ENCODE measurements around the gene AMPD2.

The AMPD2 gene

GRCh38 chr1:109613361-109614147 is 6.1 kb upstream of the AMPD2 start:
- no peak for ATAC-seq
- no peak for TF ChIP-seq SNAI2 (CRISPR knock-in tag; IDR thresholded peaks at IDR 0.05)
- no peak for TF ChIP-seq TCF4 (CRISPR knock-in tag; IDR thresholded peaks at IDR 0.05; ENCODE audit: borderline replicate concordance)
- no peak for TF ChIP-seq TOX (CRISPR knock-in tag; IDR thresholded peaks at IDR 0.05; ENCODE audit: borderline replicate concordance)
- no peak for TF ChIP-seq ZC3H10 (CRISPR knock-in tag; IDR thresholded peaks at IDR 0.05)
- TF ChIP-seq, protein P1, sequence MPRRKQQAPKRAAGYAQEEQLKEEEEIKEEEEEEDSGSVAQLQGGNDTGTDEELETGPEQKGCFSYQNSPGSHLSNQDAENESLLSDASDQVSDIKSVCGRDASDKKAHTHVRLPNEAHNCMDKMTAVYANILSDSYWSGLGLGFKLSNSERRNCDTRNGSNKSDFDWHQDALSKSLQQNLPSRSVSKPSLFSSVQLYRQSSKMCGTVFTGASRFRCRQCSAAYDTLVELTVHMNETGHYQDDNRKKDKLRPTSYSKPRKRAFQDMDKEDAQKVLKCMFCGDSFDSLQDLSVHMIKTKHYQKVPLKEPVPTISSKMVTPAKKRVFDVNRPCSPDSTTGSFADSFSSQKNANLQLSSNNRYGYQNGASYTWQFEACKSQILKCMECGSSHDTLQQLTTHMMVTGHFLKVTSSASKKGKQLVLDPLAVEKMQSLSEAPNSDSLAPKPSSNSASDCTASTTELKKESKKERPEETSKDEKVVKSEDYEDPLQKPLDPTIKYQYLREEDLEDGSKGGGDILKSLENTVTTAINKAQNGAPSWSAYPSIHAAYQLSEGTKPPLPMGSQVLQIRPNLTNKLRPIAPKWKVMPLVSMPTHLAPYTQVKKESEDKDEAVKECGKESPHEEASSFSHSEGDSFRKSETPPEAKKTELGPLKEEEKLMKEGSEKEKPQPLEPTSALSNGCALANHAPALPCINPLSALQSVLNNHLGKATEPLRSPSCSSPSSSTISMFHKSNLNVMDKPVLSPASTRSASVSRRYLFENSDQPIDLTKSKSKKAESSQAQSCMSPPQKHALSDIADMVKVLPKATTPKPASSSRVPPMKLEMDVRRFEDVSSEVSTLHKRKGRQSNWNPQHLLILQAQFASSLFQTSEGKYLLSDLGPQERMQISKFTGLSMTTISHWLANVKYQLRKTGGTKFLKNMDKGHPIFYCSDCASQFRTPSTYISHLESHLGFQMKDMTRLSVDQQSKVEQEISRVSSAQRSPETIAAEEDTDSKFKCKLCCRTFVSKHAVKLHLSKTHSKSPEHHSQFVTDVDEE (CRISPR knock-in tag; IDR thresholded peaks at IDR 0.05) = no peak
- TF ChIP-seq ZFP3 (CRISPR knock-in tag; IDR thresholded peaks at IDR 0.05) = no peak
- TF ChIP-seq, protein P2, sequence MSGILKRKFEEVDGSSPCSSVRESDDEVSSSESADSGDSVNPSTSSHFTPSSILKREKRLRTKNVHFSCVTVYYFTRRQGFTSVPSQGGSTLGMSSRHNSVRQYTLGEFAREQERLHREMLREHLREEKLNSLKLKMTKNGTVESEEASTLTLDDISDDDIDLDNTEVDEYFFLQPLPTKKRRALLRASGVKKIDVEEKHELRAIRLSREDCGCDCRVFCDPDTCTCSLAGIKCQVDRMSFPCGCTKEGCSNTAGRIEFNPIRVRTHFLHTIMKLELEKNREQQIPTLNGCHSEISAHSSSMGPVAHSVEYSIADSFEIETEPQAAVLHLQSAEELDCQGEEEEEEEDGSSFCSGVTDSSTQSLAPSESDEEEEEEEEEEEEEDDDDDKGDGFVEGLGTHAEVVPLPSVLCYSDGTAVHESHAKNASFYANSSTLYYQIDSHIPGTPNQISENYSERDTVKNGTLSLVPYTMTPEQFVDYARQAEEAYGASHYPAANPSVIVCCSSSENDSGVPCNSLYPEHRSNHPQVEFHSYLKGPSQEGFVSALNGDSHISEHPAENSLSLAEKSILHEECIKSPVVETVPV (CRISPR knock-in tag; IDR thresholded peaks at IDR 0.05) = no peak
- no peak for TF ChIP-seq ESRRG (CRISPR knock-in tag; IDR thresholded peaks at IDR 0.05)
- no peak for TF ChIP-seq OSR1 (CRISPR knock-in tag; IDR thresholded peaks at IDR 0.05)
- TF ChIP-seq ZNF565 (CRISPR knock-in tag; conservative IDR thresholded peaks at IDR 0.05; ENCODE audit: low read depth) = no peak
- no peak for TF ChIP-seq RARB (CRISPR knock-in tag; IDR thresholded peaks at IDR 0.05)

DNA sequence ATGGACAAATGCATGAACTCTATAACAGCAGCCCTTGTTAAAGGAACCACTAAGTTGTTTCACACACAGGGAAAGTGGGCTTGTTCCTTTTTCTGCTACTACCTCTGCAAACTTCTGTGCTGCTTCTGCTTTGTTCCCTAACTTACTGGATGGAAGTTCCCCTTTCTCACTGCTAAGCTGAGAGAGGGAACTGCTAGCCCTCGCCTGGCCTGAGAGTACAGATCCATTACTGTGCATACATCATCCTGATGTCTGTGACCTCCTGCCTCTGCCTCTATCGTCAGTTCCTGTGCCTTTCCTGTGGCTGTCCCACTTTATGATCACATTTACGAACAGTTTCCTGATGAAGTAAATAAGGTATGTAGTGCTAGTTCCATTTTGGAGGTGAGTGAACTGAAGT is 3.8 kb upstream of the AMPD2 start:
- ATAC-seq = no peak
- no peak for TF ChIP-seq ESRRG (CRISPR knock-in tag; IDR thresholded peaks at IDR 0.05)
- no peak for TF ChIP-seq ZNF8 (CRISPR knock-in tag; IDR thresholded peaks at IDR 0.05)
- no peak for TF ChIP-seq BACH2 (CRISPR knock-in tag; IDR thresholded peaks at IDR 0.05; ENCODE audit: borderline replicate concordance)
- no peak for TF ChIP-seq SNAI2 (CRISPR knock-in tag; IDR thresholded peaks at IDR 0.05)
- TF ChIP-seq, protein P3, sequence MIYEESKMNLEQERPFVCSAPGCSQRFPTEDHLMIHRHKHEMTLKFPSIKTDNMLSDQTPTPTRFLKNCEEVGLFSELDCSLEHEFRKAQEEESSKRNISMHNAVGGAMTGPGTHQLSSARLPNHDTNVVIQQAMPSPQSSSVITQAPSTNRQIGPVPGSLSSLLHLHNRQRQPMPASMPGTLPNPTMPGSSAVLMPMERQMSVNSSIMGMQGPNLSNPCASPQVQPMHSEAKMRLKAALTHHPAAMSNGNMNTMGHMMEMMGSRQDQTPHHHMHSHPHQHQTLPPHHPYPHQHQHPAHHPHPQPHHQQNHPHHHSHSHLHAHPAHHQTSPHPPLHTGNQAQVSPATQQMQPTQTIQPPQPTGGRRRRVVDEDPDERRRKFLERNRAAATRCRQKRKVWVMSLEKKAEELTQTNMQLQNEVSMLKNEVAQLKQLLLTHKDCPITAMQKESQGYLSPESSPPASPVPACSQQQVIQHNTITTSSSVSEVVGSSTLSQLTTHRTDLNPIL (CRISPR knock-in tag; IDR thresholded peaks at IDR 0.05; ENCODE audit: low read depth) = no peak
- TF ChIP-seq, protein P2 (CRISPR knock-in tag; IDR thresholded peaks at IDR 0.05) = no peak
- no peak for TF ChIP-seq ISL1 (CRISPR knock-in tag; IDR thresholded peaks at IDR 0.05)
- TF ChIP-seq TOX (CRISPR knock-in tag; IDR thresholded peaks at IDR 0.05; ENCODE audit: borderline replicate concordance) = no peak
- TF ChIP-seq ZC3H10 (CRISPR knock-in tag; IDR thresholded peaks at IDR 0.05) = no peak
- TF ChIP-seq GLIS3 (CRISPR knock-in tag; IDR thresholded peaks at IDR 0.05) = no peak
- no peak for TF ChIP-seq OSR1 (CRISPR knock-in tag; IDR thresholded peaks at IDR 0.05)
- TF ChIP-seq ARNTL (CRISPR knock-in tag; IDR thresholded peaks at IDR 0.05; ENCODE audit: borderline replicate concordance, low read depth) = no peak
- TF ChIP-seq, protein P4, sequence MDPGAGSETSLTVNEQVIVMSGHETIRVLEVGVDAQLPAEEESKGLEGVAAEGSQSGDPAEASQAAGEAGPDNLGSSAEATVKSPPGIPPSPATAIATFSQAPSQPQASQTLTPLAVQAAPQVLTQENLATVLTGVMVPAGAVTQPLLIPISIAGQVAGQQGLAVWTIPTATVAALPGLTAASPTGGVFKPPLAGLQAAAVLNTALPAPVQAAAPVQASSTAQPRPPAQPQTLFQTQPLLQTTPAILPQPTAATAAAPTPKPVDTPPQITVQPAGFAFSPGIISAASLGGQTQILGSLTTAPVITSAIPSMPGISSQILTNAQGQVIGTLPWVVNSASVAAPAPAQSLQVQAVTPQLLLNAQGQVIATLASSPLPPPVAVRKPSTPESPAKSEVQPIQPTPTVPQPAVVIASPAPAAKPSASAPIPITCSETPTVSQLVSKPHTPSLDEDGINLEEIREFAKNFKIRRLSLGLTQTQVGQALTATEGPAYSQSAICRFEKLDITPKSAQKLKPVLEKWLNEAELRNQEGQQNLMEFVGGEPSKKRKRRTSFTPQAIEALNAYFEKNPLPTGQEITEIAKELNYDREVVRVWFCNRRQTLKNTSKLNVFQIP (CRISPR knock-in tag; IDR thresholded peaks at IDR 0.05; ENCODE audit: borderline replicate concordance, low read depth) = no peak
- TF ChIP-seq PPARA (CRISPR knock-in tag; IDR thresholded peaks at IDR 0.05; ENCODE audit: borderline replicate concordance) = no peak
- TF ChIP-seq CSDC2 (CRISPR knock-in tag; IDR thresholded peaks at IDR 0.05) = no peak
- TF ChIP-seq ZFP30 (CRISPR knock-in tag; IDR thresholded peaks at IDR 0.05) = no peak
- TF ChIP-seq PATZ1 (CRISPR knock-in tag; IDR thresholded peaks at IDR 0.05; ENCODE audit: borderline replicate concordance) = no peak
- no peak for TF ChIP-seq RARB (CRISPR knock-in tag; IDR thresholded peaks at IDR 0.05)

Measured in SK-N-SH treated with all-trans-retinoic acid at 6 μM for 48 hours (cell line).